ENCODE measurements around the gene SLC6A19. TPM values are rescaled to one million over a fixed set of nuclear protein-coding genes. Genes with fewer than 3 reads are reported as not detected.

SLC6A19 gene
- total RNA-seq: not detected in 2 replicates

GRCh38 chr5:1201327-1202025, at the start of gene SLC6A19:
TSS of gene SLC6A19 (plus strand) at chr5:1201595. CDS start at chr5:1201651, 56 bp downstream.

DNA sequence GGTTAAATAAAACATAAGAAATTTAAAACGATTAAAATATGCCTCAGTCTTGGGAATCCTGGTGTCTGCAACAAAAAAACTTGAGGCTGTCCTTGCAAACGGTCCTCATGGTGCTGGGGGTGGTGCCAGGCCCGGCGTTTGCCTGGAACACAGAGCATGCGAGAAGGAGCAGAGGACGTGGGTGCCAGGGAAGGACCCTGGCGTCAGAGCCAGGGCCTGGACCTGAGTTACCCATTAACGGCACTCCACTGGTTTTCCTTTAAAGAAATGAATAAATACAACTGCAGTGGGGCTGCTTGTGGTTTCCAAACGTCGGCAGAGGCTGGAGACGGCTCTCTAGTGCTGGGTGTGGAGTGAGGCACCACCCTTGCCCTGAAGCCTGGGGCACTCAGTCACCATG, 23.7 kb downstream of the SLC6A19 start, which contains the start of gene SLC6A18:
SLC6A18 (plus strand) TSS at position 301 of the 400 bp plus-strand sequence; CDS start at position 398, 97 bp downstream.

Other genes starting within 250 kb of the SLC6A19 start
- 0.29 and 0.33 TPM in 2 replicates for gene NKD2, start 192.8 kb upstream of the SLC6A19 start, total RNA-seq
- 22.0 and 30.1 TPM in 2 replicates for gene SLC12A7, start 89.5 kb upstream of the SLC6A19 start, total RNA-seq
- not detected in 2 replicates for gene SLC6A18, start 23.8 kb downstream of the SLC6A19 start, total RNA-seq
- not detected in 2 replicates for gene TERT, start 93.5 kb downstream of the SLC6A19 start, total RNA-seq
- 181 and 212 TPM in 2 replicates for gene CLPTM1L, start 143.5 kb downstream of the SLC6A19 start, total RNA-seq
- not detected in 2 replicates for gene SLC6A3, start 243.8 kb downstream of the SLC6A19 start, total RNA-seq

Measured in vein endothelial cell (primary cell).